ENCODE data around the gene MAN1C1. TPM values are rescaled to one million over a fixed set of nuclear protein-coding genes. Genes with fewer than 3 reads are reported as not detected.

The MAN1C1 gene
- total RNA-seq, 2 donors from 2014 or later: 2.2 to 4.3 TPM

- H3K36me3 ChIP-seq (ENCODE audit: control insufficient read depth, insufficient read depth, low read length): no peaks in the 10 kb centered on the region
- H3K27ac ChIP-seq (ENCODE audit: low read depth, low read length): no peak overlapping the region
- peaks cover 10% of the 10 kb centered on the region for H3K27me3 ChIP-seq (ENCODE audit: control insufficient read depth, insufficient read depth, low read length, poor library complexity, severe bottlenecking)
- DNase-seq: no peak
- H3K9ac ChIP-seq (ENCODE audit: extremely low read depth, low read length, poor library complexity, severe bottlenecking): no peak overlapping the region
- H3K9me3 ChIP-seq (ENCODE audit: control insufficient read depth, low read length): no peaks in the 10 kb centered on the region
- no peaks in the 10 kb centered on the region for H3K4me1 ChIP-seq (ENCODE audit: control insufficient read depth, insufficient read depth, low read length)
- H3K9me3 Mint-ChIP-seq: peaks cover 6% of the 10 kb centered on the region
- no peak overlapping the region for H3K4me3 Mint-ChIP-seq
- H3K4me1 Mint-ChIP-seq: peaks cover 9% of the 10 kb centered on the region
- H3K36me3 Mint-ChIP-seq (ENCODE audit: low read depth): no peaks in the 10 kb centered on the region
- no peak overlapping the region for H3K4me3 ChIP-seq (ENCODE audit: low read length)
- TF ChIP-seq, protein P1, sequence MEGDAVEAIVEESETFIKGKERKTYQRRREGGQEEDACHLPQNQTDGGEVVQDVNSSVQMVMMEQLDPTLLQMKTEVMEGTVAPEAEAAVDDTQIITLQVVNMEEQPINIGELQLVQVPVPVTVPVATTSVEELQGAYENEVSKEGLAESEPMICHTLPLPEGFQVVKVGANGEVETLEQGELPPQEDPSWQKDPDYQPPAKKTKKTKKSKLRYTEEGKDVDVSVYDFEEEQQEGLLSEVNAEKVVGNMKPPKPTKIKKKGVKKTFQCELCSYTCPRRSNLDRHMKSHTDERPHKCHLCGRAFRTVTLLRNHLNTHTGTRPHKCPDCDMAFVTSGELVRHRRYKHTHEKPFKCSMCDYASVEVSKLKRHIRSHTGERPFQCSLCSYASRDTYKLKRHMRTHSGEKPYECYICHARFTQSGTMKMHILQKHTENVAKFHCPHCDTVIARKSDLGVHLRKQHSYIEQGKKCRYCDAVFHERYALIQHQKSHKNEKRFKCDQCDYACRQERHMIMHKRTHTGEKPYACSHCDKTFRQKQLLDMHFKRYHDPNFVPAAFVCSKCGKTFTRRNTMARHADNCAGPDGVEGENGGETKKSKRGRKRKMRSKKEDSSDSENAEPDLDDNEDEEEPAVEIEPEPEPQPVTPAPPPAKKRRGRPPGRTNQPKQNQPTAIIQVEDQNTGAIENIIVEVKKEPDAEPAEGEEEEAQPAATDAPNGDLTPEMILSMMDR (conservative IDR thresholded peaks at IDR 0.05): no peak
- H3K27ac Mint-ChIP-seq: no peak overlapping the region
- H3K27me3 Mint-ChIP-seq (ENCODE audit: insufficient read depth): peaks cover 11% of the 10 kb centered on the region
- WGBS, 2 experiments (ENCODE audit: insufficient coverage in 1 of 2, insufficient read length in 1 of 2): 83 to 90% methylated on average over 3 to 4 of the region's 4 CpGs
Measured at GRCh38 chr1:25623007-25623406, 6.4 kb downstream of the MAN1C1 start.

GRCh38 chr1:25623731-25624130 lies 7.1 kb downstream of the MAN1C1 start:
- peaks cover 6% of the 10 kb centered on the region for H3K9me3 Mint-ChIP-seq
- no peak overlapping the region for H3K9ac ChIP-seq (ENCODE audit: extremely low read depth, low read length, poor library complexity, severe bottlenecking)
- H3K4me3 ChIP-seq (ENCODE audit: low read length): no peak overlapping the region
- no peak overlapping the region for H3K4me3 Mint-ChIP-seq
- no peak for DNase-seq
- TF ChIP-seq, protein P1 (conservative IDR thresholded peaks at IDR 0.05): no peak
- H3K27ac ChIP-seq (ENCODE audit: low read depth, low read length): no peak overlapping the region
- no peak overlapping the region for H3K27ac Mint-ChIP-seq
- peaks cover 5% of the 10 kb centered on the region for H3K4me1 Mint-ChIP-seq
- WGBS, 2 experiments (ENCODE audit: insufficient coverage in 1 of 2, insufficient read length in 1 of 2): 88 to 95% methylated on average over 4 of the region's 4 CpGs
- peaks cover 4% of the 10 kb centered on the region for H3K27me3 Mint-ChIP-seq (ENCODE audit: insufficient read depth)
- H3K4me1 ChIP-seq (ENCODE audit: control insufficient read depth, insufficient read depth, low read length): no peaks in the 10 kb centered on the region
- H3K9me3 ChIP-seq (ENCODE audit: control insufficient read depth, low read length): peaks cover 1% of the 10 kb centered on the region
- H3K36me3 Mint-ChIP-seq (ENCODE audit: low read depth): no peaks in the 10 kb centered on the region
- H3K27me3 ChIP-seq (ENCODE audit: control insufficient read depth, insufficient read depth, low read length, poor library complexity, severe bottlenecking): peaks cover 3% of the 10 kb centered on the region
- no peaks in the 10 kb centered on the region for H3K36me3 ChIP-seq (ENCODE audit: control insufficient read depth, insufficient read depth, low read length)

DNA sequence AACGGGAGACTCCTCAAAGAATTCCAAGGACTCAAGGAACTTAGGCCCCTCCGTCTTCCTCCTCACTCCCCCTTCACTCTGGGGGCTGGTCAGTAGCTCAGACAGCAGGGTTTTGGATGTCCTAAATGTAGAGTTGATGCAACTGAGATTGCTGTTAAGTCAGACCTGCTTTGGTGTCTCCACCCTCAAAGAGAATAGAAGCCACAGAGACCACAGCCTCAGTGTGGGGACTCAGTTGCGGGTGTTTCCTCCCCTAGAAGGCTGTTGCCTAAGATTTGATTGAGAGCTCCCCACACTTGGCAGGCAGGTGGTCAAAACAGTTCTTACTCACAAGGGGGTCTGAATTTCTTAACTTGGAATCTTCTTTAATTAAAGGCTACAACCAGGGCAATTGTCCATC lies 7.6 kb downstream of the MAN1C1 start:
- no peaks in the 10 kb centered on the region for H3K27me3 ChIP-seq (ENCODE audit: control insufficient read depth, insufficient read depth, low read length, poor library complexity, severe bottlenecking)
- Mint-ChIP-seq H3K27ac (no peak overlapping the region), H3K36me3 (ENCODE audit: low read depth) (no peaks in the 10 kb centered on the region), H3K4me3 (no peak overlapping the region), H3K9me3 (peaks cover 6% of the 10 kb centered on the region), H3K4me1 (peaks cover 5% of the 10 kb centered on the region), H3K27me3 (ENCODE audit: insufficient read depth) (no peaks in the 10 kb centered on the region)
- TF ChIP-seq, protein P1 (conservative IDR thresholded peaks at IDR 0.05): no peak
- H3K27ac ChIP-seq (ENCODE audit: low read depth, low read length): no peak overlapping the region
- no peaks in the 10 kb centered on the region for H3K4me1 ChIP-seq (ENCODE audit: control insufficient read depth, insufficient read depth, low read length)
- H3K36me3 ChIP-seq (ENCODE audit: control insufficient read depth, insufficient read depth, low read length): no peaks in the 10 kb centered on the region
- DNase-seq: no peak
- 89 to 91% methylated on average over 1 to 3 of the region's 3 CpGs for WGBS, 2 experiments (ENCODE audit: insufficient coverage in 1 of 2, insufficient read length in 1 of 2)
- peaks cover 6% of the 10 kb centered on the region for H3K9me3 ChIP-seq (ENCODE audit: control insufficient read depth, low read length)
- H3K9ac ChIP-seq (ENCODE audit: extremely low read depth, low read length, poor library complexity, severe bottlenecking): no peak overlapping the region
- H3K4me3 ChIP-seq (ENCODE audit: low read length): no peak overlapping the region
